K562 (cell line): ENCODE measurements around the gene DCXR. TPM values are rescaled to one million over a fixed set of nuclear protein-coding genes. Genes with fewer than 3 reads are reported as not detected.
A peak's percentile ranks its signal among the peaks of the same experiment; 100 is the strongest.

ENCODE experiments used
- ATF1 ChIP-seq, 2 experiments: fragments of 450-650 bp in 1 of 2; IDR thresholded peaks; 2 replicates each; pipeline ENCODE4 v1.6.1; 2016; ENCODE audit warnings: missing compliant biosample characterization in 1 of 2, missing genetic modification characterization in 1 of 2
- CCNT2 ChIP-seq: IDR thresholded peaks from 2 replicates; pipeline ENCODE4 v1.6.1; 2011; ENCODE audit warnings: borderline replicate concordance, low read depth, mild to moderate bottlenecking, moderate library complexity, mixed read lengths, low read length; ENCODE audit not compliant: insufficient read length; ENCODE audit errors: extremely low read depth
- NFIX ChIP-seq: fragments of 250-450 bp; sonication (Bioruptor Pico); IDR thresholded peaks from 2 replicates; pipeline ENCODE4 v1.4.0; 2020; ENCODE audit warnings: low read depth, mild to moderate bottlenecking, moderate library complexity
- PHF20 ChIP-seq: fragments of 450-650 bp; IDR thresholded peaks from 2 replicates; pipeline ENCODE4 v1.6.1; 2018; ENCODE audit not compliant: partially characterized antibody
- RCOR1 ChIP-seq, 2 experiments: IDR thresholded peaks; 2 replicates each; pipeline ENCODE4 v1.6.1; 2012; ENCODE audit warnings: low read depth in 2 of 2, low read length in 2 of 2, borderline replicate concordance in 1 of 2, improper control_type of control experiment in 1 of 2
- TBP ChIP-seq: optimal IDR thresholded peaks from 2 replicates; pipeline ENCODE3; 2011; ENCODE audit warnings: low read depth, low read length, improper control_type of control experiment
- TEAD4 ChIP-seq, 2 experiments: sonication (generic) in 1 of 2; formaldehyde crosslinking in 1 of 2; IDR thresholded peaks; 2 replicates each; pipeline versions ENCODE4 v1.6.1 to v1.8.0; 2012 to 2022; ENCODE audit warnings: borderline replicate concordance in 1 of 2, inconsistent platforms in 1 of 2, low read length in 1 of 2, mild to moderate bottlenecking in 1 of 2, missing genetic modification reagents in 1 of 2
- TRIM24 ChIP-seq, 2 experiments: fragments of 450-650 bp; IDR thresholded peaks; 2 replicates each; pipeline ENCODE4 v1.6.1; 2016
- ZKSCAN3 ChIP-seq: fragments of 250-450 bp; sonication (Bioruptor Pico); IDR thresholded peaks from 2 replicates; pipeline ENCODE4 v1.4.0; 2020
- ZNF23 ChIP-seq: fragments of 250-450 bp; sonication (Bioruptor Pico); IDR thresholded peaks from 2 replicates; pipeline ENCODE4 v1.4.0; 2020; ENCODE audit warnings: mild to moderate bottlenecking
- ZNF695 ChIP-seq: fragments of 450-650 bp; formaldehyde crosslinking; IDR thresholded peaks from 2 replicates; pipeline ENCODE4 v1.4.0; 2020; ENCODE audit warnings: mild to moderate bottlenecking, moderate library complexity
- ZNF707 ChIP-seq: fragments of 250-450 bp; sonication (Bioruptor Pico); conservative IDR thresholded peaks from 2 replicates; pipeline ENCODE4 v1.8.0; 2022; ENCODE audit warnings: inconsistent platforms, mild to moderate bottlenecking, moderate library complexity
- ZSCAN29 ChIP-seq: fragments of 450-650 bp; IDR thresholded peaks from 2 replicates; pipeline ENCODE4 v1.6.1; 2017
- polyA plus RNA-seq, 8 experiments: library from polyadenylated mRNA; depleted of rRNA in 4 of 8; stranded (reverse) in 5 of 8; unstranded in 3 of 8; fragments of >200 nt; fragmentation: Nextera tagmentation in 2 of 8; fragmentation: Illumina TruSeq in 1 of 8; extraction: Ambion mirVana in 2 of 8; extraction: Trizol in 1 of 8; gene quantifications; 2 replicates each; pipeline versions ENCODE4 v1.2.1 to v1.2.3, GENCODE V29; 2011 to 2014; ENCODE audit warnings: inconsistent platforms in 1 of 8, missing spikeins in 1 of 8
- total RNA-seq, 7 experiments: library from RNA; depleted of rRNA in 6 of 7; stranded (reverse); fragments of >200 nt in 6 of 7; fragmentation: Illumina TruSeq in 2 of 7; extraction: Trizol in 2 of 7; gene quantifications; 2 replicates each; pipeline versions ENCODE4 v1.2.1 to v1.2.3, GENCODE V29; 2011 to 2021; ENCODE audit warnings: low replicate concordance in 1 of 7
- TF ChIP-seq, protein P1 (sequence below): fragments of 250-450 bp; sonication (Bioruptor Pico); IDR thresholded peaks from 2 replicates; pipeline ENCODE4 v1.8.0; 2021; ENCODE audit warnings: borderline replicate concordance, mild to moderate bottlenecking, moderate library complexity; ENCODE audit not compliant: poor library complexity, severe bottlenecking
- TF ChIP-seq, protein P2 (sequence below): sonication (generic); formaldehyde crosslinking; IDR thresholded peaks from 2 replicates; pipeline ENCODE4 v1.4.0; 2020; ENCODE audit warnings: mild to moderate bottlenecking, missing genetic modification reagents

DCXR gene
- total and polyA plus RNA-seq, 9 of the 15 experiments (the other 6 are each of a cell fraction or from before 2014, with no cell fraction given): 21.3 to 274 (median 156) TPM

DNA sequence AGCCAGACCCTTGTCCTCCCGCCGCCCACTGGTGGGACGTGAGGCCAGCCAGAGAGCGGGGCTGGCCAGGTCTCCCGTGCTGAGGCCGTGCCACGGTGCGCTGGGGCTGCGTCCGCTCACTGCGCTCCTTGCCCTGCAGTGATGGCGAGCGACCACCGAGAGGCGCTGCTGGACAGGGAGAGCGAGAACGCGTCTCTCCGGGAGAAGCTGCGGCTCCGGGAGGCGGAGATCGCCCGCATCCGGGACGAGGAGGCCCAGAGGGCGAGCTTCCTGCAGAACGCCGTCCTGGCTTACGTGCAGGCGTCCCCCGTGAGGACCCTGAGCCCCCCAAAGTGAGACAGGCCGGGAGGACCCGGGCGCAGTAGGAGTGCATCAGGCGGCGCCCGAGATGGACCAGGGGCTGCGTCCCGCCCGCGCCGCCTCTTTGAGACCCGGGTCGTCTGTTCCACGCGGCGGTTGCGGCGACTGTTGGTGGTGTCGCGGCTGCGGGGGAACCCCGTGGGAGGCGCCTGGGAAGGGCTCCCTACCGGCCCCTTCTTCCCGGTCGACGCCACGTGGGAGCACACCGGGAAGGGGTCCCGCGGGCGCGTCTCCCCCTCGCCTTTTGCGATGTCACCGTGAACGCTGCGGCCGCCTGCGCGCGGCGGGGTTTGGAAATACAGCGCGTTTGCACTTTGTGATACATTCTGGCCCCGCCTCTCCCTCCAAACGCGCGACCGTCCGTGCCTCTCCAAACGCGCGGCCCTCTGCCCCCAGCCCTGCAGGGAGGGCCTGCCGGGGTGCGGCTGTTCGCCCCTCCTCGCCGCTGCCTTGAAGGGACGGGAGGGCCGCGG is 6.8 kb downstream of the DCXR start (continued):
- no peak for TF ChIP-seq NFIX (CRISPR knock-in tag)
- peak in 1 of 2 experiments; percentile 15; a peak in 1 of 4 replicates for TF ChIP-seq TRIM24 (IDR thresholded peaks at IDR 0.05)
- peak; percentile 34; the same call in 1 of the 2 replicates for TF ChIP-seq ZSCAN29
- no peak for TF ChIP-seq ZNF707 (CRISPR knock-in tag)
- TF ChIP-seq, protein P1, sequence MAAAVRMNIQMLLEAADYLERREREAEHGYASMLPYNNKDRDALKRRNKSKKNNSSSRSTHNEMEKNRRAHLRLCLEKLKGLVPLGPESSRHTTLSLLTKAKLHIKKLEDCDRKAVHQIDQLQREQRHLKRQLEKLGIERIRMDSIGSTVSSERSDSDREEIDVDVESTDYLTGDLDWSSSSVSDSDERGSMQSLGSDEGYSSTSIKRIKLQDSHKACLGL: no peak
- TF ChIP-seq RCOR1 (IDR thresholded peaks at IDR 0.05; ENCODE audit: borderline replicate concordance in 1 of 2, low read depth in 2 of 2, low read length in 2 of 2): peak in 1 of 2 experiments; percentile 39; a peak in 2 of 4 replicates
- peak; percentile 64 for TF ChIP-seq CCNT2
- peak; percentile 25 for TF ChIP-seq TBP
- TF ChIP-seq TEAD4 (IDR thresholded peaks at IDR 0.05; ENCODE audit: low read length): no peak
- no peak for TF ChIP-seq TEAD4 (CRISPR knock-in tag; IDR thresholded peaks at IDR 0.05; ENCODE audit: borderline replicate concordance)
- no peak for TF ChIP-seq ZKSCAN3
- TF ChIP-seq, protein P2, sequence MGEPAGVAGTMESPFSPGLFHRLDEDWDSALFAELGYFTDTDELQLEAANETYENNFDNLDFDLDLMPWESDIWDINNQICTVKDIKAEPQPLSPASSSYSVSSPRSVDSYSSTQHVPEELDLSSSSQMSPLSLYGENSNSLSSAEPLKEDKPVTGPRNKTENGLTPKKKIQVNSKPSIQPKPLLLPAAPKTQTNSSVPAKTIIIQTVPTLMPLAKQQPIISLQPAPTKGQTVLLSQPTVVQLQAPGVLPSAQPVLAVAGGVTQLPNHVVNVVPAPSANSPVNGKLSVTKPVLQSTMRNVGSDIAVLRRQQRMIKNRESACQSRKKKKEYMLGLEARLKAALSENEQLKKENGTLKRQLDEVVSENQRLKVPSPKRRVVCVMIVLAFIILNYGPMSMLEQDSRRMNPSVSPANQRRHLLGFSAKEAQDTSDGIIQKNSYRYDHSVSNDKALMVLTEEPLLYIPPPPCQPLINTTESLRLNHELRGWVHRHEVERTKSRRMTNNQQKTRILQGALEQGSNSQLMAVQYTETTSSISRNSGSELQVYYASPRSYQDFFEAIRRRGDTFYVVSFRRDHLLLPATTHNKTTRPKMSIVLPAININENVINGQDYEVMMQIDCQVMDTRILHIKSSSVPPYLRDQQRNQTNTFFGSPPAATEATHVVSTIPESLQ (CRISPR knock-in tag): 0 out of 2 replicates have a peak, but pooled peaks have one; percentile 86
- TF ChIP-seq ATF1 (CRISPR knock-in tag; IDR thresholded peaks at IDR 0.05): no peak
- TF ChIP-seq ATF1 (tag; IDR thresholded peaks at IDR 0.05): peak; percentile 67
- peak; percentile 43 for TF ChIP-seq PHF20
- TF ChIP-seq ZNF695 (CRISPR knock-in tag): no peak
- TF ChIP-seq ZNF23 (CRISPR knock-in tag): no peak
